SK-N-SH (cell line): Measurements from ENCODE around the gene APP. TPM values are rescaled to one million over a fixed set of nuclear protein-coding genes. Genes with fewer than 3 reads are reported as not detected.

ENCODE experiments used
- CTCF ChIA-PET: fragments of 300-600, 350-600 bp; formaldehyde crosslinking; extraction: SDS; loops from one replicate; lab custom pipeline; 2021; lab: Yijun Ruan, JAX
- POLR2A ChIA-PET: fragments of 350-600 bp; sonication (Branson Sonifier 250); formaldehyde crosslinking; extraction: SDS; loops from one replicate; lab custom pipeline; 2020; ENCODE audit warnings: antibody characterized with exemption, inconsistent platforms; lab: Yijun Ruan, JAX
- DNase-seq: peaks from one replicate; pipeline ENCODE4 v3.0.0; 2012
- H2AFZ ChIP-seq: fragments of 200-600 bp; sonication (generic); 2 replicates; pipeline ENCODE4 v1.8.1; 2016; ENCODE audit warnings: antibody characterized with exemption, mild to moderate bottlenecking, low read depth
- H3F3A ChIP-seq: fragments of 200-600 bp; sonication (generic); replicated peaks from 2 replicates; pipeline ENCODE3; 2016; ENCODE audit warnings: antibody characterized with exemption, mild to moderate bottlenecking; ENCODE audit not compliant: insufficient read depth
- H3K27ac ChIP-seq, 2 experiments: fragments of 200-500 bp in 1 of 2; fragments of 200-600 bp in 1 of 2; sonication (Bioruptor generic) in 1 of 2; sonication (generic), shearing (Covaris generic) in 1 of 2; 2 replicates each; pipeline versions ENCODE4 v1.5.1 to v1.6.1; 2014 to 2016; ENCODE audit warnings: low read depth in 2 of 2, inconsistent platforms in 1 of 2, low read length in 1 of 2, mild to moderate bottlenecking in 1 of 2, mixed read lengths in 1 of 2
- H3K27me3 ChIP-seq: fragments of 200-600 bp; sonication (generic), shearing (Covaris generic); 2 replicates; pipeline ENCODE4 v1.6.1; 2016; ENCODE audit warnings: mixed run types; ENCODE audit not compliant: insufficient read depth
- H3K36me3 ChIP-seq, 2 experiments: fragments of 200-500 bp in 1 of 2; fragments of 200-600 bp in 1 of 2; sonication (Bioruptor generic) in 1 of 2; sonication (generic) in 1 of 2; replicated peaks in 1 of 2; 2 replicates each; pipeline versions ENCODE3 to v1.5.1; 2014 to 2016; ENCODE audit warnings: low read length in 1 of 2, mild to moderate bottlenecking in 1 of 2; ENCODE audit not compliant: insufficient read depth in 2 of 2, control insufficient read depth in 1 of 2
- H3K4me1 ChIP-seq, 2 experiments: fragments of 200-500 bp in 1 of 2; fragments of 200-600 bp in 1 of 2; sonication (Bioruptor generic) in 1 of 2; sonication (generic), shearing (Covaris generic) in 1 of 2; 2 replicates each; pipeline versions ENCODE4 v1.5.1 to v1.6.1; 2014 to 2016; ENCODE audit warnings: low read depth in 1 of 2, low read length in 1 of 2, mixed run types in 1 of 2; ENCODE audit not compliant: insufficient read depth in 2 of 2, control insufficient read depth in 1 of 2
- H3K4me2 ChIP-seq: fragments of 200-600 bp; sonication (generic), shearing (Covaris generic); 2 replicates; pipeline ENCODE4 v1.6.1; 2017; ENCODE audit warnings: mixed run types
- H3K4me3 ChIP-seq, 2 experiments: fragments of 200-500 bp in 1 of 2; fragments of 200-600 bp in 1 of 2; sonication (Bioruptor generic) in 1 of 2; sonication (generic), shearing (Covaris generic) in 1 of 2; 2 replicates each; pipeline versions ENCODE4 v1.5.1 to v1.8.1; 2014 to 2016; ENCODE audit warnings: low read depth in 2 of 2, inconsistent platforms in 1 of 2, low read length in 1 of 2, mild to moderate bottlenecking in 1 of 2, mixed read lengths in 1 of 2, moderate library complexity in 1 of 2
- H3K79me2 ChIP-seq: fragments of 200-600 bp; sonication (generic); 2 replicates; pipeline ENCODE4 v1.8.1; 2017; ENCODE audit warnings: mild to moderate bottlenecking; ENCODE audit not compliant: insufficient read depth
- H3K9ac ChIP-seq: fragments of 200-600 bp; sonication (generic); 2 replicates; pipeline ENCODE4 v1.6.1; 2017; ENCODE audit warnings: mixed run types
- H3K9me2 ChIP-seq: fragments of 200-600 bp; sonication (generic); 2 replicates; pipeline ENCODE4 v1.6.1; 2017; ENCODE audit warnings: mixed run types
- H3K9me3 ChIP-seq: fragments of 200-600 bp; sonication (generic); 2 replicates; pipeline ENCODE4 v1.6.1; 2017; ENCODE audit warnings: mixed run types, mild to moderate bottlenecking, moderate library complexity
- H4K20me1 ChIP-seq: fragments of 200-600 bp; sonication (generic); 2 replicates; pipeline ENCODE4 v1.6.1; 2017; ENCODE audit warnings: mild to moderate bottlenecking, mixed run types; ENCODE audit not compliant: insufficient read depth
- CHD2 ChIP-seq: fragments of 150-350 bp; IDR thresholded peaks from 2 replicates; pipeline ENCODE4 v1.6.1; 2018; ENCODE audit warnings: low read length; ENCODE audit not compliant: partially characterized antibody
- CTCF ChIP-seq: fragments of 200-600 bp; sonication (generic); IDR thresholded peaks from 2 replicates; pipeline ENCODE4 v1.6.1; 2017; ENCODE audit warnings: antibody characterized with exemption, mild to moderate bottlenecking, moderate library complexity
- EP300 ChIP-seq, 2 experiments: IDR thresholded peaks; 2 replicates each; pipeline versions ENCODE4 v1.4.0 to v1.6.1; 2012; ENCODE audit warnings: borderline replicate concordance in 1 of 2, low read depth in 1 of 2, low read length in 1 of 2
- EZH2phosphoT487 ChIP-seq: fragments of 200-600 bp; sonication (generic); IDR thresholded peaks from 2 replicates; pipeline ENCODE4 v1.6.1; 2017; ENCODE audit warnings: low read depth, mixed run types, mild to moderate bottlenecking, antibody characterized with exemption, moderate library complexity, borderline replicate concordance
- FOXM1 ChIP-seq: IDR thresholded peaks from 2 replicates; pipeline ENCODE4 v1.4.0; 2012; ENCODE audit warnings: low read depth, mild to moderate bottlenecking
- NFIC ChIP-seq: IDR thresholded peaks from 2 replicates; pipeline ENCODE4 v1.4.0; 2012; ENCODE audit warnings: borderline replicate concordance
- POLR2AphosphoS5 ChIP-seq: IDR thresholded peaks from 2 replicates; pipeline ENCODE4 v1.6.1; 2012; ENCODE audit warnings: low read depth, low read length
- RAD21 ChIP-seq: IDR thresholded peaks from 2 replicates; pipeline ENCODE4 v1.6.1; 2012; ENCODE audit warnings: mild to moderate bottlenecking, low read length
- RFX5 ChIP-seq: IDR thresholded peaks from 2 replicates; pipeline ENCODE4 v1.6.1; 2012; ENCODE audit warnings: mild to moderate bottlenecking, improper control_type of control experiment, low read length
- RXRA ChIP-seq: IDR thresholded peaks from 2 replicates; pipeline ENCODE4 v1.4.0; 2012; ENCODE audit warnings: low read depth, mild to moderate bottlenecking, borderline replicate concordance
- SMC3 ChIP-seq: IDR thresholded peaks from 2 replicates; pipeline ENCODE4 v1.6.1; 2012; ENCODE audit warnings: low read depth, low read length, improper control_type of control experiment
- TEAD4 ChIP-seq: IDR thresholded peaks from 2 replicates; pipeline ENCODE4 v1.4.0; 2012; ENCODE audit warnings: mild to moderate bottlenecking, borderline replicate concordance; ENCODE audit not compliant: insufficient read depth
- USF2 ChIP-seq: fragments of 150-350 bp; IDR thresholded peaks from 2 replicates; pipeline ENCODE4 v1.6.1; 2017; ENCODE audit warnings: antibody characterized with exemption, low read length, low read depth, borderline replicate concordance
- WGBS: methylation state at CpG from one replicate; pipeline ENCODE4 v1.1.6; 2017; ENCODE audit warnings: low lambda C conversion rate; 5-methylcytosine and 5-hydroxymethylcytosine counted together
- polyA plus RNA-seq, 3 experiments: library from polyadenylated mRNA; depleted of rRNA; stranded (reverse); fragments of >200 nt; gene quantifications; 2 replicates each; pipeline ENCODE4 v1.2.3, GENCODE V29; 2012
- TF ChIP-seq, protein P1 (sequence below): IDR thresholded peaks from 2 replicates; pipeline ENCODE4; 2012
- TF ChIP-seq, protein P2 (sequence below): IDR thresholded peaks from 2 replicates; pipeline ENCODE4 v1.4.0; 2012; ENCODE audit warnings: low read depth, borderline replicate concordance

Gene APP
- polyA plus RNA-seq, 1 of the 3 experiments (the other 2 are of a cell fraction), result 780 TPM

GRCh38 chr21:26191609-26192008 lies 21.0 kb upstream of the APP start:
- no peak overlapping the region for H3K4me3 ChIP-seq
- no peaks in the 10 kb centered on the region for H3K9me3 ChIP-seq
- DNase-seq, result no peak
- no peaks in the 10 kb centered on the region for H4K20me1 ChIP-seq
- no peaks in the 10 kb centered on the region for H3K4me1 ChIP-seq
- H3F3A ChIP-seq, result no peaks in the 10 kb centered on the region
- H2AFZ ChIP-seq, result no peak overlapping the region
- TF ChIP-seq, protein P1, sequence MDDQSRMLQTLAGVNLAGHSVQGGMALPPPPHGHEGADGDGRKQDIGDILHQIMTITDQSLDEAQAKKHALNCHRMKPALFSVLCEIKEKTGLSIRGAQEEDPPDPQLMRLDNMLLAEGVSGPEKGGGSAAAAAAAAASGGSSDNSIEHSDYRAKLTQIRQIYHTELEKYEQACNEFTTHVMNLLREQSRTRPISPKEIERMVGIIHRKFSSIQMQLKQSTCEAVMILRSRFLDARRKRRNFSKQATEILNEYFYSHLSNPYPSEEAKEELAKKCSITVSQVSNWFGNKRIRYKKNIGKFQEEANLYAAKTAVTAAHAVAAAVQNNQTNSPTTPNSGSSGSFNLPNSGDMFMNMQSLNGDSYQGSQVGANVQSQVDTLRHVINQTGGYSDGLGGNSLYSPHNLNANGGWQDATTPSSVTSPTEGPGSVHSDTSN, result no peak
- TF ChIP-seq, all 33 proteins: peak for 0
- no peaks in the 10 kb centered on the region for H3K9me2 ChIP-seq
- no peaks in the 10 kb centered on the region; the same call in 1 of the 2 replicates for H3K27me3 ChIP-seq
- no peak overlapping the region for H3K4me2 ChIP-seq
- no peak overlapping the region for H3K9ac ChIP-seq
- no peaks in the 10 kb centered on the region for H3K79me2 ChIP-seq
- WGBS, result 54% methylated on average over 5 of the region's 5 CpGs
- ChIA-PET CTCF (no interaction called here), POLR2A (no interaction called here)
- H3K36me3 ChIP-seq, result no peaks in the 10 kb centered on the region
- H3K27ac ChIP-seq, result no peak overlapping the region

GRCh38 chr21:26188422-26188821 lies 17.9 kb upstream of the APP start:
- H3K4me3 ChIP-seq, result no peak overlapping the region
- 38% methylated on average over 5 of the region's 5 CpGs for WGBS
- CTCF ChIA-PET, result interaction anchor here (1.4 to 1.5 kb wide), 2 partner anchors 9 to 398 kb away, joined by 3 read pairs; no protein-coding TSS in a partner anchor
- H3K27ac ChIP-seq, result no peak overlapping the region
- TF ChIP-seq TEAD4 (no peak), EP300 (IDR thresholded peaks at IDR 0.05; ENCODE audit: borderline replicate concordance in 1 of 2, low read depth in 1 of 2, low read length in 1 of 2) (no peak), POLR2AphosphoS5 (no peak), CTCF (no peak), FOXM1 (no peak), RXRA (no peak)
- TF ChIP-seq, all 33 proteins: peak for 0
- no peaks in the 10 kb centered on the region for H3K9me3 ChIP-seq
- no peaks in the 10 kb centered on the region for H4K20me1 ChIP-seq
- no peak overlapping the region for H3K9ac ChIP-seq
- DNase-seq, result no peak
- no peak overlapping the region for H3K4me2 ChIP-seq
- H2AFZ ChIP-seq, result no peak overlapping the region
- no peaks in the 10 kb centered on the region for H3K4me1 ChIP-seq
- POLR2A ChIA-PET, result no interaction called here
- H3K36me3 ChIP-seq, result no peaks in the 10 kb centered on the region
- no peaks in the 10 kb centered on the region for H3K9me2 ChIP-seq
- no peaks in the 10 kb centered on the region for H3F3A ChIP-seq
- H3K27me3 ChIP-seq, result no peaks in the 10 kb centered on the region; the same call in 1 of the 2 replicates
- no peaks in the 10 kb centered on the region for H3K79me2 ChIP-seq

DNA sequence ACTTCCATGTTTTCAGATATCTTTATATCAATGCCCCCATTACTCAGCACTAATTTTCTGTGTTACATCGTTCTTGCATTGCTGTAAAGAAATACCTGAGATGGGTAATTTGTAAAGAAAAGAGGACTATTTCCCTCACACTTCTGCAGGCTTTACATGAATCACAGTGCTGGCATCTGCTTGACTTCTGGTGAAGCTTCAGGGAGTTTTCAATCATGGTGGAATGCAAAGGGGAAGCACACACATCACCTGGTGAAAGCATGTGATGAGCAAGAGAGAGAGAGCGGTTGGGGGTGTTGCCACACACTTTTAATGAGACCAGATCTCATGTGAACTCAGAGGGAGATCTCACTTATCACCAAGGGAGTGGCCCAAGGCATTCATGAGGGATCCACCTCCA lies 14.9 kb upstream of the APP start:
- H3K79me2 ChIP-seq, result no peaks in the 10 kb centered on the region
- no peaks in the 10 kb centered on the region for H3K9me3 ChIP-seq
- no peaks in the 10 kb centered on the region for H3F3A ChIP-seq
- 15% methylated on average over 2 of the region's 2 CpGs for WGBS
- H3K27ac ChIP-seq, result no peak overlapping the region
- H2AFZ ChIP-seq, result no peak overlapping the region
- TF ChIP-seq RAD21 (no peak), RFX5 (no peak), SMC3 (no peak), NFIC (no peak), USF2 (no peak), EZH2phosphoT487 (no peak), CHD2 (no peak)
- TF ChIP-seq, protein P2, sequence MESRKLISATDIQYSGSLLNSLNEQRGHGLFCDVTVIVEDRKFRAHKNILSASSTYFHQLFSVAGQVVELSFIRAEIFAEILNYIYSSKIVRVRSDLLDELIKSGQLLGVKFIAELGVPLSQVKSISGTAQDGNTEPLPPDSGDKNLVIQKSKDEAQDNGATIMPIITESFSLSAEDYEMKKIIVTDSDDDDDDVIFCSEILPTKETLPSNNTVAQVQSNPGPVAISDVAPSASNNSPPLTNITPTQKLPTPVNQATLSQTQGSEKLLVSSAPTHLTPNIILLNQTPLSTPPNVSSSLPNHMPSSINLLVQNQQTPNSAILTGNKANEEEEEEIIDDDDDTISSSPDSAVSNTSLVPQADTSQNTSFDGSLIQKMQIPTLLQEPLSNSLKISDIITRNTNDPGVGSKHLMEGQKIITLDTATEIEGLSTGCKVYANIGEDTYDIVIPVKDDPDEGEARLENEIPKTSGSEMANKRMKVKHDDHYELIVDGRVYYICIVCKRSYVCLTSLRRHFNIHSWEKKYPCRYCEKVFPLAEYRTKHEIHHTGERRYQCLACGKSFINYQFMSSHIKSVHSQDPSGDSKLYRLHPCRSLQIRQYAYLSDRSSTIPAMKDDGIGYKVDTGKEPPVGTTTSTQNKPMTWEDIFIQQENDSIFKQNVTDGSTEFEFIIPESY, result no peak
- TF ChIP-seq, all 33 proteins: peak for 0
- H4K20me1 ChIP-seq, result no peaks in the 10 kb centered on the region
- H3K4me3 ChIP-seq, result no peak overlapping the region
- no peaks in the 10 kb centered on the region for H3K4me1 ChIP-seq
- no peak overlapping the region for H3K4me2 ChIP-seq
- POLR2A ChIA-PET, result no interaction called here
- H3K9ac ChIP-seq, result no peak overlapping the region
- H3K36me3 ChIP-seq, result no peaks in the 10 kb centered on the region
- CTCF ChIA-PET, result interaction anchor here (0.9 kb wide), 1 partner anchor 532 kb away, joined by 3 read pairs; no protein-coding TSS in a partner anchor
- H3K9me2 ChIP-seq, result no peaks in the 10 kb centered on the region
- H3K27me3 ChIP-seq, result no peaks in the 10 kb centered on the region; the same call in 1 of the 2 replicates
- DNase-seq, result no peak
